Stimulated activated CD8-positive, alpha-beta memory T cell treated with anti-CD3 and anti-CD28 coated beads, Interleukin-12 subunit alpha, Interleukin-12 subunit beta, amount 100 ng/mL, for 24 hours (primary cell): ENCODE measurements around the gene TRRAP.

Experiments used
- DNase-seq: peaks from one replicate; pipeline ENCODE4 v3.0.0-alpha.2; 2020; ENCODE audit errors: extremely low read depth

Gene TRRAP

GRCh38 chr7:99005776-99006175 is 127.4 kb downstream of the TRRAP start:
- no peak for DNase-seq

- DNase-seq: no peak
Measured at GRCh38 chr7:99006739-99007424, 128.6 kb downstream of the TRRAP start.

GRCh38 chr7:99008181-99008631 is 129.9 kb downstream of the TRRAP start:
- DNase-seq: no peak

GRCh38 chr7:99008921-99009530 is 130.7 kb downstream of the TRRAP start:
- no peak for DNase-seq

- no peak for DNase-seq
Measured at GRCh38 chr7:99010281-99010680, 131.9 kb downstream of the TRRAP start.

GRCh38 chr7:99011341-99011705 is 133.0 kb downstream of the TRRAP start:
- no peak for DNase-seq

GRCh38 chr7:99011706-99012404 is 133.5 kb downstream of the TRRAP start:
- no peak for DNase-seq

- no peak for DNase-seq
Measured at GRCh38 chr7:99012722-99013121, 134.4 kb downstream of the TRRAP start.

- DNase-seq: no peak
Measured at GRCh38 chr7:99013266-99014112, 135.2 kb downstream of the TRRAP start.

- no peak for DNase-seq
Measured at GRCh38 chr7:99014113-99014985, 136.0 kb downstream of the TRRAP start.

GRCh38 chr7:99016196-99016595 is 137.9 kb downstream of the TRRAP start:
- DNase-seq: no peak

GRCh38 chr7:99019523-99020412 is 141.4 kb downstream of the TRRAP start:
- DNase-seq: no peak

- DNase-seq: no peak
Measured at GRCh38 chr7:99020413-99020715, 142.0 kb downstream of the TRRAP start.

GRCh38 chr7:99021941-99022560 is 143.7 kb downstream of the TRRAP start:
- DNase-seq: no peak

- no peak for DNase-seq
Measured at GRCh38 chr7:99024066-99024465, 145.7 kb downstream of the TRRAP start.

- no peak for DNase-seq
Measured at GRCh38 chr7:99027241-99027640, 148.9 kb downstream of the TRRAP start.

GRCh38 chr7:99027841-99028240 is 149.5 kb downstream of the TRRAP start:
- no peak for DNase-seq

GRCh38 chr7:99028261-99028973 is 150.1 kb downstream of the TRRAP start:
- no peak for DNase-seq
